Adipocyte (in vitro differentiated cells): ENCODE results near the gene DEPP1.
A peak's percentile ranks its signal among the peaks of the same experiment; 100 is the strongest.
"Not testable (repeated sequence)": the region's sequence is repeated elsewhere in the genome, so short reads cannot be mapped to it uniquely, and the experiment has no call there.

ENCODE experiments used
- DNase-seq: peaks from one replicate; pipeline ENCODE4 v3.0.0-alpha.2; 2015; ENCODE audit warnings: low read depth
- H3K27me3 ChIP-seq: replicated peaks from 2 replicates; pipeline ENCODE4 v1.7.0; 2013; ENCODE audit warnings: mild to moderate bottlenecking, low read length, moderate library complexity; ENCODE audit not compliant: control insufficient read depth, insufficient read depth
- H3K36me3 ChIP-seq: 2 replicates; pipeline ENCODE4 v1.7.0; 2013; ENCODE audit warnings: low read length, mild to moderate bottlenecking, moderate library complexity; ENCODE audit not compliant: control insufficient read depth, insufficient read depth, severe bottlenecking
- H3K4me1 ChIP-seq: 2 replicates; pipeline ENCODE4 v1.7.0; 2013; ENCODE audit warnings: mild to moderate bottlenecking, low read length, moderate library complexity; ENCODE audit not compliant: control insufficient read depth, insufficient read depth
- H3K4me3 ChIP-seq: 2 replicates; pipeline ENCODE4 v1.7.0; 2013; ENCODE audit warnings: mild to moderate bottlenecking, low read length, moderate library complexity
- H3K9ac ChIP-seq: 2 replicates; pipeline ENCODE4 v1.7.0; 2013; ENCODE audit warnings: mild to moderate bottlenecking, low read length, moderate library complexity
- H3K9me3 ChIP-seq: 2 replicates; pipeline ENCODE4 v1.7.0; 2013; ENCODE audit warnings: mild to moderate bottlenecking, low read length, moderate library complexity; ENCODE audit not compliant: control insufficient read depth

DEPP1 gene

GRCh38 chr10:44978570-44979280, at the start of gene DEPP1:
Gene DEPP1, minus strand, starts transcription at chr10:44978809. Its CDS starts 779 bp downstream, at chr10:44978030.
- no peaks in the 10 kb centered on the region for H3K27me3 ChIP-seq
- peak within 1 kb of the TSS; percentile 83 for H3K4me3 ChIP-seq
- peak; percentile 90 for DNase-seq
- peak within 1 kb of the TSS; percentile 89 for H3K9ac ChIP-seq
- H3K36me3 ChIP-seq: peaks cover 6% of the 10 kb centered on the region
- peaks cover 82% of the 10 kb centered on the region for H3K4me1 ChIP-seq
- H3K9me3 ChIP-seq: no peaks in the 10 kb centered on the region

GRCh38 chr10:45023426-45023825, 44.8 kb upstream of the DEPP1 start:
- H3K4me1 ChIP-seq: no peaks in the 10 kb centered on the region
- H3K9me3 ChIP-seq: peaks cover under 1% of the 10 kb centered on the region
- H3K36me3 ChIP-seq: no peaks in the 10 kb centered on the region
- no peaks in the 10 kb centered on the region for H3K27me3 ChIP-seq
- no peak overlapping the region for H3K9ac ChIP-seq
- no peak for DNase-seq
- no peak overlapping the region for H3K4me3 ChIP-seq

GRCh38 chr10:45015590-45015989, 37.0 kb upstream of the DEPP1 start:
- Histone ChIP-seq H3K27me3 (no peaks in the 10 kb centered on the region), H3K4me3 (no peak overlapping the region), H3K36me3 (no peaks in the 10 kb centered on the region), H3K4me1 (no peaks in the 10 kb centered on the region), H3K9ac (no peak overlapping the region), H3K9me3 (no peaks in the 10 kb centered on the region)
- DNase-seq: no peak

- H3K4me1 ChIP-seq, H3K27me3 ChIP-seq, H3K4me3 ChIP-seq, H3K9me3 ChIP-seq, H3K36me3 ChIP-seq, DNase-seq, H3K9ac ChIP-seq: not testable (repeated sequence)
Measured at GRCh38 chr10:45014557-45014956, 35.9 kb upstream of the DEPP1 start.

- Histone ChIP-seq H3K9me3 (peaks cover 6% of the 10 kb centered on the region), H3K9ac (peak overlapping the region; percentile 26), H3K36me3 (peaks cover 17% of the 10 kb centered on the region), H3K4me3 (peak overlapping the region; percentile 30), H3K27me3 (no peaks in the 10 kb centered on the region), H3K4me1 (peaks cover 4% of the 10 kb centered on the region)
- peak; percentile 95 for DNase-seq
Measured at GRCh38 chr10:45008524-45009161, 30.0 kb upstream of the DEPP1 start.

- Histone ChIP-seq H3K36me3 (peaks cover 22% of the 10 kb centered on the region), H3K4me1 (peaks cover 10% of the 10 kb centered on the region), H3K4me3 (no peak overlapping the region), H3K9me3 (peaks cover 11% of the 10 kb centered on the region), H3K9ac (no peak overlapping the region), H3K27me3 (no peaks in the 10 kb centered on the region)
- no peak for DNase-seq
Measured at GRCh38 chr10:45006276-45007030, 27.8 kb upstream of the DEPP1 start.

GRCh38 chr10:45005284-45005683, 26.7 kb upstream of the DEPP1 start:
- Histone ChIP-seq H3K27me3 (no peaks in the 10 kb centered on the region), H3K9me3 (peaks cover 11% of the 10 kb centered on the region), H3K9ac (no peak overlapping the region), H3K4me3 (no peak overlapping the region), H3K4me1 (peaks cover 18% of the 10 kb centered on the region), H3K36me3 (peaks cover 22% of the 10 kb centered on the region)
- DNase-seq: no peak

- peaks cover 11% of the 10 kb centered on the region for H3K9me3 ChIP-seq
- DNase-seq: no peak
- H3K36me3 ChIP-seq: peaks cover 22% of the 10 kb centered on the region
- no peak overlapping the region for H3K9ac ChIP-seq
- peaks cover 24% of the 10 kb centered on the region for H3K4me1 ChIP-seq
- no peak overlapping the region for H3K4me3 ChIP-seq
- no peaks in the 10 kb centered on the region for H3K27me3 ChIP-seq
Measured at GRCh38 chr10:45004661-45005060, 26.1 kb upstream of the DEPP1 start.

- DNase-seq: no peak
- Histone ChIP-seq H3K27me3 (no peaks in the 10 kb centered on the region), H3K9ac (no peak overlapping the region), H3K36me3 (peaks cover 22% of the 10 kb centered on the region), H3K9me3 (peaks cover 11% of the 10 kb centered on the region), H3K4me1 (peaks cover 36% of the 10 kb centered on the region), H3K4me3 (no peak overlapping the region)
Measured at GRCh38 chr10:45003432-45004000, 24.9 kb upstream of the DEPP1 start.

GRCh38 chr10:45001381-45002148, 23.0 kb upstream of the DEPP1 start:
- no peaks in the 10 kb centered on the region for H3K27me3 ChIP-seq
- peaks cover 11% of the 10 kb centered on the region for H3K9me3 ChIP-seq
- peaks cover 51% of the 10 kb centered on the region for H3K4me1 ChIP-seq
- H3K9ac ChIP-seq: peak overlapping the region; percentile 95
- H3K4me3 ChIP-seq: peak overlapping the region; percentile 84
- peak; percentile 84 for DNase-seq
- H3K36me3 ChIP-seq: peaks cover 22% of the 10 kb centered on the region
